DMS 273 treated with DMSO at 0.1 percent for 48 hours (cell line): ENCODE results near the gene GALNT2.

ENCODE experiments used
- DNase-seq: peaks from one replicate; lab custom pipeline; 2025; lab: John Stamatoyannopoulos, UW

GALNT2 gene

GRCh38 chr1:230112782-230113181 lies 45.7 kb downstream of the GALNT2 start:
- no peak for DNase-seq

- DNase-seq = no peak
Observed at GRCh38 chr1:230113235-230113592, 46.2 kb downstream of the GALNT2 start.

- DNase-seq = no peak
Observed at GRCh38 chr1:230113593-230114236, 46.7 kb downstream of the GALNT2 start.

- no peak for DNase-seq
Observed at GRCh38 chr1:230114237-230114651, 47.2 kb downstream of the GALNT2 start.

- DNase-seq = no peak
Observed at GRCh38 chr1:230117694-230118093, 50.7 kb downstream of the GALNT2 start.

- no peak for DNase-seq
Observed at GRCh38 chr1:230119340-230119739, 52.3 kb downstream of the GALNT2 start.

GRCh38 chr1:230120289-230120920 lies 53.4 kb downstream of the GALNT2 start:
- no peak for DNase-seq

- DNase-seq = no peak
Observed at GRCh38 chr1:230120921-230121381, 53.9 kb downstream of the GALNT2 start.

- no peak for DNase-seq
Observed at GRCh38 chr1:230121950-230122349, 54.9 kb downstream of the GALNT2 start.

- DNase-seq = no peak
Observed at GRCh38 chr1:230122366-230123279, 55.6 kb downstream of the GALNT2 start.

GRCh38 chr1:230123280-230124185 lies 56.5 kb downstream of the GALNT2 start:
- DNase-seq = no peak

- DNase-seq = no peak
Observed at GRCh38 chr1:230124186-230125128, 57.4 kb downstream of the GALNT2 start.

- DNase-seq = no peak
Observed at GRCh38 chr1:230125141-230125540, 58.1 kb downstream of the GALNT2 start.

- no peak for DNase-seq
Observed at GRCh38 chr1:230125640-230126528, 58.8 kb downstream of the GALNT2 start.

GRCh38 chr1:230126529-230127104 lies 59.6 kb downstream of the GALNT2 start:
- DNase-seq = no peak

- no peak for DNase-seq
Observed at GRCh38 chr1:230127105-230128054, 60.3 kb downstream of the GALNT2 start.

- no peak for DNase-seq
Observed at GRCh38 chr1:230128569-230129285, 61.7 kb downstream of the GALNT2 start.
